Keratinocyte (primary cell): ENCODE measurements around the gene EPB41L4B.

Source experiments
- CTCF ChIP-seq, 3 experiments: IDR thresholded peaks in 1 of 3; conservative IDR thresholded peaks in 1 of 3; optimal IDR thresholded peaks in 1 of 3; 2 replicates in 2 of 3; 3 replicates in 1 of 3; pipeline versions ENCODE3 to v1.5.1; 2011; ENCODE audit warnings: low read length in 3 of 3, mild to moderate bottlenecking in 3 of 3, moderate library complexity in 2 of 3, control low read depth in 1 of 3, inconsistent platforms in 1 of 3; ENCODE audit not compliant: insufficient read depth in 2 of 3; ENCODE audit errors: extremely low read depth in 1 of 3
- EZH2 ChIP-seq: IDR thresholded peaks from one replicate; pipeline ENCODE4 v1.6.1; 2012; ENCODE audit warnings: inconsistent platforms, mild to moderate bottlenecking, low read length, moderate library complexity

DNA sequence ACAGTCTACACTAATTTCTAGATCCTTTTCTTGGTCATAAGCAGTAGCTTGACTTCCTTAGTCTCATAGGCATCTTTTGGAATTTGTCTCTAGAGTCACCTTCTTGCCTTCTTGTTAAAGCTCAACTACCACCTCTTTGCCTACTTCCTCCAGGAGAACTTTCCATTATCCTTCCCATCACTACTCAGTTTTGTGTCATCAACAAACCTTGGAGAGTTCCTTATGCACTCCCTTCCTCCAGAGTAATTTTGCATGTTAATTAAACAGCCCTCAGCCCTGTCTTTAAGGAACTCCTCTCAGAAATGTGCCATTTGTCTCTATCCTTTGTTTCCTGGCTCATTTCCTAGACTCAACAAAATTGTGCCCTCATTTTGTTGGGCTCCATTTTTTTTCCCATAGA lies 4.2 kb upstream of the EPB41L4B start:
- TF ChIP-seq CTCF (optimal IDR thresholded peaks at IDR 0.05 in 1 of 3, IDR thresholded peaks at IDR 0.05 in 1 of 3, conservative IDR thresholded peaks at IDR 0.05 in 1 of 3; ENCODE audit: extremely low read depth in 1 of 3, insufficient read depth in 2 of 3, low read length in 3 of 3) (no peak), EZH2 (no peak)
